Epidermal melanocyte (primary cell): ENCODE measurements around the gene CLRN1.
"Not testable (repeated sequence)": the region's sequence is repeated elsewhere in the genome, so short reads cannot be mapped to it uniquely, and the experiment has no call there.

Experiments
- DNase-seq: peaks from one replicate; pipeline ENCODE4 v3.0.0; 2011; ENCODE audit warnings: low spot score; ENCODE audit not compliant: insufficient read length

The CLRN1 gene

GRCh38 chr3:150972366-150973071 is at the start of gene CLRN1:
Gene CLRN1 (minus strand): TSS chr3:150972727. CDS start chr3:150972708, 19 bp downstream.
- no peak for DNase-seq

- no peak for DNase-seq
These were observed 43.9 kb upstream of the CLRN1 start for GRCh38 chr3:151016478-151016795.

- no peak for DNase-seq
These were observed 43.4 kb upstream of the CLRN1 start for GRCh38 chr3:151015767-151016477.

GRCh38 chr3:151015181-151015580 is 42.7 kb upstream of the CLRN1 start:
- DNase-seq = no peak

- DNase-seq = no peak
These were observed 42.0 kb upstream of the CLRN1 start for GRCh38 chr3:151014501-151015018.

- no peak for DNase-seq
These were observed 40.2 kb upstream of the CLRN1 start for GRCh38 chr3:151012753-151013152.

GRCh38 chr3:151011427-151011826 is 38.9 kb upstream of the CLRN1 start:
- DNase-seq = no peak

- DNase-seq = no peak
These were observed 37.5 kb upstream of the CLRN1 start for GRCh38 chr3:151009981-151010380.

- DNase-seq = no peak
These were observed 36.9 kb upstream of the CLRN1 start for GRCh38 chr3:151009430-151009829.

GRCh38 chr3:151008699-151009098 is 36.2 kb upstream of the CLRN1 start:
- DNase-seq = no peak

- no peak for DNase-seq
These were observed 31.2 kb upstream of the CLRN1 start for GRCh38 chr3:151003768-151004134.

- DNase-seq = no peak
These were observed 30.7 kb upstream of the CLRN1 start for GRCh38 chr3:151003029-151003767.

GRCh38 chr3:151002003-151002981 is 29.8 kb upstream of the CLRN1 start:
- DNase-seq = no peak

GRCh38 chr3:150998996-150999395 is 26.5 kb upstream of the CLRN1 start:
- no peak for DNase-seq

- DNase-seq = no peak
These were observed 24.2 kb upstream of the CLRN1 start for GRCh38 chr3:150996731-150997130.

- DNase-seq = no peak
These were observed 23.0 kb upstream of the CLRN1 start for GRCh38 chr3:150995510-150995909.

- no peak for DNase-seq
These were observed 16.7 kb upstream of the CLRN1 start for GRCh38 chr3:150989208-150989607.

- DNase-seq = not testable (repeated sequence)
These were observed 15.9 kb upstream of the CLRN1 start for GRCh38 chr3:150988395-150988794.

GRCh38 chr3:150985711-150986110 is 13.2 kb upstream of the CLRN1 start:
- no peak for DNase-seq

GRCh38 chr3:150984066-150984465 is 11.5 kb upstream of the CLRN1 start:
- DNase-seq = no peak

- DNase-seq = no peak
These were observed 6.1 kb upstream of the CLRN1 start for GRCh38 chr3:150978566-150979148.
